ENCODE results near the gene P3H4.

GRCh38 chr17:41814195-41814594, 2.4 kb upstream of the P3H4 start:
- TF ChIP-seq POLR2AphosphoS5 (IDR thresholded peaks at IDR 0.05) (no peak), CTCF (IDR thresholded peaks at IDR 0.05) (no peak), POLR2A (IDR thresholded peaks at IDR 0.05) (no peak), EP300 (IDR thresholded peaks at IDR 0.05) (no peak)
